ENCODE measurements around the gene CDK5RAP3. TPM values are rescaled to one million over a fixed set of nuclear protein-coding genes. Genes with fewer than 3 reads are reported as not detected.
"Not testable (repeated sequence)": the region's sequence is repeated elsewhere in the genome, so short reads cannot be mapped to it uniquely, and the experiment has no call there.

Gene CDK5RAP3
- polyA plus RNA-seq, 1 experiment: 71.2 TPM

DNA sequence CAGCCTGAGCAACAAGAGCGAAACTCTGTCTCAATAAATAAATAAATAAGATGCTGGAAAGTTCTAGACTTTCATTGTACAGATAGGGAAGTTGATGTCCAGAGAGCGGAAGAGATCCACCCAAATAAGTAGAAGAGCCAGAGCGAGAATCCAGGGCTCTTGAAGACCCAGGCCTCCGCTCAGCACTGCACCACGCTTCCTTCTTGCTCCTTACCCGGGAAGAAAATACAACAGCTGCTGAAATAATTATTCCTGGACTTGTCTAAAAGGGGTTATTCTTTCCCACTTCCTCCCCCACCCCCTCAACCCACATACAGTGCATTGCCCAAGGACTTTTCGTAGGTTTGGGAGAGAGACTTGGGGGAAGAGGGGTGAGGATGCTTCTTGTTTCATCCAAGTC, 26.7 kb downstream of the CDK5RAP3 start:
- Histone ChIP-seq H3K4me3 (ENCODE audit: low read depth, low read length) (no peak overlapping the region), H3K27ac (ENCODE audit: low read depth, low read length) (no peak overlapping the region), H3K9me3 (ENCODE audit: control insufficient read depth, insufficient read depth, low read length) (no peaks in the 10 kb centered on the region), H3K27me3 (ENCODE audit: control insufficient read depth, insufficient read depth, low read length) (peaks cover 10% of the 10 kb centered on the region)
- CTCF ChIA-PET: no interaction called here
- TF ChIP-seq, protein P1, sequence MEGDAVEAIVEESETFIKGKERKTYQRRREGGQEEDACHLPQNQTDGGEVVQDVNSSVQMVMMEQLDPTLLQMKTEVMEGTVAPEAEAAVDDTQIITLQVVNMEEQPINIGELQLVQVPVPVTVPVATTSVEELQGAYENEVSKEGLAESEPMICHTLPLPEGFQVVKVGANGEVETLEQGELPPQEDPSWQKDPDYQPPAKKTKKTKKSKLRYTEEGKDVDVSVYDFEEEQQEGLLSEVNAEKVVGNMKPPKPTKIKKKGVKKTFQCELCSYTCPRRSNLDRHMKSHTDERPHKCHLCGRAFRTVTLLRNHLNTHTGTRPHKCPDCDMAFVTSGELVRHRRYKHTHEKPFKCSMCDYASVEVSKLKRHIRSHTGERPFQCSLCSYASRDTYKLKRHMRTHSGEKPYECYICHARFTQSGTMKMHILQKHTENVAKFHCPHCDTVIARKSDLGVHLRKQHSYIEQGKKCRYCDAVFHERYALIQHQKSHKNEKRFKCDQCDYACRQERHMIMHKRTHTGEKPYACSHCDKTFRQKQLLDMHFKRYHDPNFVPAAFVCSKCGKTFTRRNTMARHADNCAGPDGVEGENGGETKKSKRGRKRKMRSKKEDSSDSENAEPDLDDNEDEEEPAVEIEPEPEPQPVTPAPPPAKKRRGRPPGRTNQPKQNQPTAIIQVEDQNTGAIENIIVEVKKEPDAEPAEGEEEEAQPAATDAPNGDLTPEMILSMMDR (IDR thresholded peaks at IDR 0.05; ENCODE audit: low read depth, low read length): no peak
- POLR2A ChIA-PET: no interaction called here
- no peak for DNase-seq (ENCODE audit: low read depth, low spot score)

DNA sequence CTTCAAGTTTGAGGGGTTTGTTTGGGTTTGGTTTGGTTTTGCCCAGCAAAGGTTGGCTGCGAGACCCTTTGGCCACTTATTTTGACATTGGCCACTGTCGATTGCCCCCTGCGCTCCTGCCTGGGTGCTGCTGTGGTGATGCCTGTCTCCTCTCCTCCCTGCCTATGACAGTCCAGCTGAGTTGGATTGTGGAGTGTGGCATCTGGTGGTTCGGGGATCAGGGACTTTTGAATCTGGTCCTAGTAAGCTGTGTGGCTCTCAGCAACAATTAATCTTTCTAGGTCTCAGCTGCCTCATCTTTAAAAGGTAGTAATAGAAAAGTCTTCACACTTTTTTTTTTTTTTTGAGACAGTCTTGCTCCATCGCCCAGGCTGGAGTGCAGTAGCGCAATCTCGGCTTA, 27.1 kb downstream of the CDK5RAP3 start:
- no peaks in the 10 kb centered on the region for H3K9me3 ChIP-seq (ENCODE audit: control insufficient read depth, insufficient read depth, low read length)
- H3K27me3 ChIP-seq (ENCODE audit: control insufficient read depth, insufficient read depth, low read length): peaks cover 10% of the 10 kb centered on the region
- no peak overlapping the region for H3K27ac ChIP-seq (ENCODE audit: low read depth, low read length)
- ChIA-PET CTCF (interaction anchor here (1.2 to 1.3 kb wide), 2 partner anchors 19 to 27 kb away, joined by 4 to 9 read pairs; partner anchors contain the start of gene CDK5RAP3), POLR2A (no interaction called here)
- no peak for DNase-seq (ENCODE audit: low read depth, low spot score)
- TF ChIP-seq, protein P1 (IDR thresholded peaks at IDR 0.05; ENCODE audit: low read depth, low read length): no peak
- H3K4me3 ChIP-seq (ENCODE audit: low read depth, low read length): no peak overlapping the region

DNA sequence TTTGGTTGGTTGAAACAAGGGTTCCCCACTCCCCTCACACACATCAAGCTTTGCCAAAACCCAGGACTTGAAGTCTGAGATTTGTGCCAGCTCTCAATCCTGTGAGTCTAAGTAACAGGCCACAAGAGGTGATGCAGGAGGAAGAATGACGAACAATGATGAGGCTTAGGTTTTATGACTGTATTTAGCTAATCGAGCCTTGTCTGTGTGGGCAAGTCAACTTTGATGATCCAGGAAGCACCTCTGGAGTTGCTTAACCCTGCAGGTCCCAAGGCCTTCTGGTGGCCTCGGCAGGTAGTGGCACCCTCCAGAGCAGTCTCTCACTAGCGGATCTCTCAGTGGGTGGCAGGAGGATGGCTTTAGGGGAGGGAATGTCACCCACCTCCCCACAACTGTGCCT, 28.7 kb downstream of the CDK5RAP3 start:
- no peak overlapping the region for H3K27ac ChIP-seq (ENCODE audit: low read depth, low read length)
- no peak overlapping the region for H3K4me3 ChIP-seq (ENCODE audit: low read depth, low read length)
- no peak for DNase-seq (ENCODE audit: low read depth, low spot score)
- CTCF ChIA-PET: interaction anchor here (0.9 to 2.6 kb wide), 3 partner anchors 19 to 53 kb away, joined by 3 to 9 read pairs (median 4); no protein-coding TSS in a partner anchor
- H3K9me3 ChIP-seq (ENCODE audit: control insufficient read depth, insufficient read depth, low read length): no peaks in the 10 kb centered on the region; the same call in 1 of the 2 replicates
- POLR2A ChIA-PET: no interaction called here
- TF ChIP-seq, protein P1 (IDR thresholded peaks at IDR 0.05; ENCODE audit: low read depth, low read length): no peak
- H3K27me3 ChIP-seq (ENCODE audit: control insufficient read depth, insufficient read depth, low read length): peaks cover 7% of the 10 kb centered on the region

DNA sequence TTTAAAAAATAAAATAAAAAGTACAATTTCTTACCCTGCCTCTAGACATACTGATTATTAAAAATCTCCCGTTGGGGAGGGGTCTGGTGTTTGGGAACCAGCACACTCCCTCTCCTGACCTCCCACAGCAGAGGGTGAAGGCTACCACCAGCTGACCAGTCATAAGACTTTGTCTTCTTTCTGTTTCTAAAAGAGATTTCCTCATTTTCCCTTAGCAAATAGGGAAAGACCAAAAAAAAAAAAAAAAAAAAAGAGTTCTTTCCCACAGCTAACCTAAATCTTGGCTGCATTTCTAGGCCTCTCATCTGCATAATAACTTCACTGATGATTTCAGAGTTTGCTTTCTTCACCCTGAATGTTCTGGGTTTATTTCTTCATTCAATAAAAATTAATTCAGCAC, 30.3 kb downstream of the CDK5RAP3 start:
- DNase-seq (ENCODE audit: low read depth, low spot score): no peak
- POLR2A ChIA-PET: no interaction called here
- Histone ChIP-seq H3K9me3 (ENCODE audit: control insufficient read depth, insufficient read depth, low read length) (no peaks in the 10 kb centered on the region; the same call in 1 of the 2 replicates), H3K4me3 (ENCODE audit: low read depth, low read length) (no peak overlapping the region), H3K27ac (ENCODE audit: low read depth, low read length) (no peak overlapping the region), H3K27me3 (ENCODE audit: control insufficient read depth, insufficient read depth, low read length) (peaks cover 3% of the 10 kb centered on the region)
- TF ChIP-seq, protein P1 (IDR thresholded peaks at IDR 0.05; ENCODE audit: low read depth, low read length): no peak
- CTCF ChIA-PET: interaction anchor here (0.7 to 2.6 kb wide), 3 partner anchors 10 to 23 kb away, joined by 5 to 9 read pairs (median 5); no protein-coding TSS in a partner anchor

DNA sequence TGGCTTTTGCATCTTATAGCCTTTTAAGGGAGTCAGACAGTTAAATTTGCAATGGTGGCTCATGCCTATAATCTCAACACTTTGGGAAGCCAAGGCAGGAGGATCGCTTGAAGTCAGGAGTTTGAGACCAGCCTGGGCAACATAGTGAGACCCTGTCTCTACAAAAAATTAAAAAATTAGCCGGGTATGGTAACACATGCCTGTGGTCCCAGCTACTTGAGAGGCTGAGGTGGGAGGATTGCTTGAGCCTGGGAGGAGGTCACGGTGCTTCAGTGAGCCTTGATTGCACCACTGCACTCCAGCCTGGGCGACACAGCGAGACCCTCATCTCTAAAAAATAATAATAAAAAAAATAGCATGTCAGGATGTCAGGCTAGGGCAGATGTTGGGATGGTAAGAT, 30.7 kb downstream of the CDK5RAP3 start:
- CTCF ChIA-PET: interaction anchor here (0.7 to 2.6 kb wide), 4 partner anchors 9 to 24 kb away, joined by 3 to 9 read pairs (median 5); no protein-coding TSS in a partner anchor
- POLR2A ChIA-PET; H3K27me3 ChIP-seq (ENCODE audit: control insufficient read depth, insufficient read depth, low read length); DNase-seq (ENCODE audit: low read depth, low spot score); H3K9me3 ChIP-seq (ENCODE audit: control insufficient read depth, insufficient read depth, low read length); H3K4me3 ChIP-seq (ENCODE audit: low read depth, low read length): not testable (repeated sequence)
- peak overlapping the region; percentile 89 for H3K27ac ChIP-seq (ENCODE audit: low read depth, low read length)

Data from AG04450 (cell line).